ENCODE results near the gene DIPK1A.

DIPK1A gene

DNA sequence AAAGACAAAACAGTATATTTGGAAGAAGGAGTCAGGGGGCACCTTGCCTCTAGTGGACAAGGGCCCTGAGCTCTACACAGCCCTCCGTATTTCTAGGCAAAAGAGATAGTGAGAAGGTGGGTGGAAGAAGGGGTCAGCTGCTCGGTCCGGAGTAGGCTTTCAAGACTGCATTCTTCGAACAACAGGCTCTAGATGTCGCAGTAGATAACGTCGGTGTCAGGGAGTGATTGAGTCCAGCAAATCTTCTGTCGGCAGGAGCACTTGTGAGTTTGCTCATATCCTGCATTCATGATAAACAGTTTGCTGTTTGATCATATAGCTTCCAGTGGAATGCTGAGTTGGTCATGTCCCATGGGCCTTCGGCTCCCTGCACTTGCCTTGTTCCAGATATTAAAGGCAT is 36.8 kb downstream of the DIPK1A start:
- Histone ChIP-seq H4K20me1 (ENCODE audit: insufficient read depth, low read length) (no peaks in the 10 kb centered on the region), H3K4me3 (ENCODE audit: low read length) (no peak overlapping the region), H3K79me2 (ENCODE audit: low read length) (peaks cover 40% of the 10 kb centered on the region), H3K27me3 (replicated peaks; ENCODE audit: insufficient read depth, low read length) (no peaks in the 10 kb centered on the region), H3K9me2 (replicated peaks; ENCODE audit: insufficient read depth, low read length) (no peaks in the 10 kb centered on the region), H3K9ac (ENCODE audit: low read length) (no peak overlapping the region), H3K4me2 (ENCODE audit: low read depth, low read length) (no peak overlapping the region), H2AFZ (ENCODE audit: low read length) (no peak overlapping the region), H3K9me3 (replicated peaks; ENCODE audit: insufficient read depth, low read length) (no peaks in the 10 kb centered on the region), H3K4me1 (ENCODE audit: low read length) (peaks cover 4% of the 10 kb centered on the region), H3K27ac (ENCODE audit: low read length) (no peak overlapping the region), H3F3A (ENCODE audit: insufficient read depth, low read length) (no peaks in the 10 kb centered on the region), H3K36me3 (replicated peaks; ENCODE audit: insufficient read depth, low read length) (no peaks in the 10 kb centered on the region)
- DNase-seq = no peak
- TF ChIP-seq, protein P1, sequence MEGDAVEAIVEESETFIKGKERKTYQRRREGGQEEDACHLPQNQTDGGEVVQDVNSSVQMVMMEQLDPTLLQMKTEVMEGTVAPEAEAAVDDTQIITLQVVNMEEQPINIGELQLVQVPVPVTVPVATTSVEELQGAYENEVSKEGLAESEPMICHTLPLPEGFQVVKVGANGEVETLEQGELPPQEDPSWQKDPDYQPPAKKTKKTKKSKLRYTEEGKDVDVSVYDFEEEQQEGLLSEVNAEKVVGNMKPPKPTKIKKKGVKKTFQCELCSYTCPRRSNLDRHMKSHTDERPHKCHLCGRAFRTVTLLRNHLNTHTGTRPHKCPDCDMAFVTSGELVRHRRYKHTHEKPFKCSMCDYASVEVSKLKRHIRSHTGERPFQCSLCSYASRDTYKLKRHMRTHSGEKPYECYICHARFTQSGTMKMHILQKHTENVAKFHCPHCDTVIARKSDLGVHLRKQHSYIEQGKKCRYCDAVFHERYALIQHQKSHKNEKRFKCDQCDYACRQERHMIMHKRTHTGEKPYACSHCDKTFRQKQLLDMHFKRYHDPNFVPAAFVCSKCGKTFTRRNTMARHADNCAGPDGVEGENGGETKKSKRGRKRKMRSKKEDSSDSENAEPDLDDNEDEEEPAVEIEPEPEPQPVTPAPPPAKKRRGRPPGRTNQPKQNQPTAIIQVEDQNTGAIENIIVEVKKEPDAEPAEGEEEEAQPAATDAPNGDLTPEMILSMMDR (IDR thresholded peaks at IDR 0.05; ENCODE audit: low read length) = no peak
- TF ChIP-seq EZH2 (optimal IDR thresholded peaks at IDR 0.05; ENCODE audit: low read depth, low read length) = no peak
- TF ChIP-seq EZH2phosphoT487 (IDR thresholded peaks at IDR 0.05; ENCODE audit: low read length) = no peak

DNA sequence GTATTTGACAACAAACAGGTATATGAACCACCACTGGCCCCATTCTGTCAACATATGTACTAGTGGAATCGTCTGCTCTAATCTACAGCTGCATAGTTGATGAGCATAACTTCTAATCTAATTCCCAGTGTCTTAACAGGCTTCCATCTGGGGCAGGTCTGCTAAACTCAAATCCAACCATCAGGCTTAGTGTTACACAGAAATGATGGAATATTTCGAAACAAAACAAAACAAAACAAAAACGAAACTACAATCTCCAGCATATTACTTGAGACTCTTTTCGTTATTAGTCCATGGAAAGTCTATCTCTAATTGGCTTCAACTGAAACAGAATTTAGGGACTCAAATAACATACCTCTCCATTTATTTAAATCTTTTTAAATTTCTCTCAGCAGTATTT is 37.6 kb downstream of the DIPK1A start:
- DNase-seq = no peak

DNA sequence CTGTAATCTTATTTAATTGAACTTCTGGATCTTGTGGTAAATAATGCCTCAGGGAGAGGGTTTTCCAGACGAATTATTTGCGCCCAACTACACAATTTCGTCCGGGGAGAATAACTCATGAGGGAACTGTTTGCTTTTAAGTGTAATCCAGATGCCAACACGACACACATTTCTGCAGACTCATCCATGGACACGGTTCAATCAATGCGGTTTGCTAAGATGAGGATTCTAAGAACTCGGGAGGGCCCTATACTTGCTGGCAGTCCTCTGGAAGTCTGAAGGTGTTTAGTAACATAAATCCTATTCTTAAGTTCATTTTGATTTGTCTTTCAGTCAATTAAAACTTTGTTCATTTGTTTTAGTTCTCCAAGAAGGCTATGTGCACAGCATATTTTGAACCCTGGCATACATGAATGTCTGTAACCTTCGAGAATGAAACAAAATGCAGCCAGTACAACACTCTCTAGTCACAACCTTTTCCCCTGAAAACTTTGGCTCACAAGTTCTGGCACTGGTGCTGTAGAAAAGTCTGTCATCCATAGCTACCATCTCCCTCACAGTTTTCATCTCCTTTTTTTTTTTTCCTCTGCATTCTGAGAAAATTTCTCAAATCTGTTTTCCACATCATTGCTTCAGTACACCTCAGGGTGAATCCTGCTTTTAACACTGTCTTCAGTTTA is 38.8 kb downstream of the DIPK1A start:
- H3K36me3 ChIP-seq (replicated peaks; ENCODE audit: insufficient read depth, low read length) = no peaks in the 10 kb centered on the region
- H3K9me2 ChIP-seq (replicated peaks; ENCODE audit: insufficient read depth, low read length) = no peaks in the 10 kb centered on the region
- H4K20me1 ChIP-seq (ENCODE audit: insufficient read depth, low read length) = no peaks in the 10 kb centered on the region
- no peak overlapping the region for H3K27ac ChIP-seq (ENCODE audit: low read length)
- no peak for TF ChIP-seq EZH2 (optimal IDR thresholded peaks at IDR 0.05; ENCODE audit: low read depth, low read length)
- TF ChIP-seq, protein P1 (IDR thresholded peaks at IDR 0.05; ENCODE audit: low read length) = no peak
- H3K4me2 ChIP-seq (ENCODE audit: low read depth, low read length) = no peak overlapping the region
- H3K79me2 ChIP-seq (ENCODE audit: low read length) = peaks cover 39% of the 10 kb centered on the region
- H3K4me3 ChIP-seq (ENCODE audit: low read length) = no peak overlapping the region
- no peak overlapping the region for H3K9ac ChIP-seq (ENCODE audit: low read length)
- H3K4me1 ChIP-seq (ENCODE audit: low read length) = no peaks in the 10 kb centered on the region
- H3K9me3 ChIP-seq (replicated peaks; ENCODE audit: insufficient read depth, low read length) = no peaks in the 10 kb centered on the region
- no peak overlapping the region for H2AFZ ChIP-seq (ENCODE audit: low read length)
- H3F3A ChIP-seq (ENCODE audit: insufficient read depth, low read length) = no peaks in the 10 kb centered on the region
- no peaks in the 10 kb centered on the region for H3K27me3 ChIP-seq (replicated peaks; ENCODE audit: insufficient read depth, low read length)
- DNase-seq = no peak

More for the DNA sequence above, 37.6 kb downstream of the DIPK1A start:
- H3K4me1 ChIP-seq (ENCODE audit: low read length) = no peaks in the 10 kb centered on the region
- peaks cover 42% of the 10 kb centered on the region for H3K79me2 ChIP-seq (ENCODE audit: low read length)
- H4K20me1 ChIP-seq (ENCODE audit: insufficient read depth, low read length) = no peaks in the 10 kb centered on the region
- no peak overlapping the region for H3K9ac ChIP-seq (ENCODE audit: low read length)
- no peaks in the 10 kb centered on the region for H3F3A ChIP-seq (ENCODE audit: insufficient read depth, low read length)
- no peaks in the 10 kb centered on the region for H3K9me2 ChIP-seq (replicated peaks; ENCODE audit: insufficient read depth, low read length)
- no peaks in the 10 kb centered on the region for H3K9me3 ChIP-seq (replicated peaks; ENCODE audit: insufficient read depth, low read length)
- no peak for TF ChIP-seq EZH2 (optimal IDR thresholded peaks at IDR 0.05; ENCODE audit: low read depth, low read length)
- TF ChIP-seq, protein P1 (IDR thresholded peaks at IDR 0.05; ENCODE audit: low read length) = no peak
- no peak for TF ChIP-seq EZH2phosphoT487 (IDR thresholded peaks at IDR 0.05; ENCODE audit: low read length)
- no peak overlapping the region for H3K4me2 ChIP-seq (ENCODE audit: low read depth, low read length)
- H3K36me3 ChIP-seq (replicated peaks; ENCODE audit: insufficient read depth, low read length) = no peaks in the 10 kb centered on the region
- no peak overlapping the region for H3K4me3 ChIP-seq (ENCODE audit: low read length)
- no peaks in the 10 kb centered on the region for H3K27me3 ChIP-seq (replicated peaks; ENCODE audit: insufficient read depth, low read length)
- H3K27ac ChIP-seq (ENCODE audit: low read length) = no peak overlapping the region
- H2AFZ ChIP-seq (ENCODE audit: low read length) = no peak overlapping the region
